HEK293 (cell line): ENCODE measurements around the gene SORT1.

ENCODE experiments used
- PRDM10 ChIP-seq: fragments of 450-650 bp; formaldehyde crosslinking; IDR thresholded peaks from 2 replicates; pipeline ENCODE4 v1.5.1; 2016; ENCODE audit warnings: missing biosample characterization, missing genetic modification characterization
- YY1 ChIP-seq: fragments of 450-650 bp; formaldehyde crosslinking; IDR thresholded peaks from 2 replicates; pipeline ENCODE4 v1.5.1; 2018; ENCODE audit warnings: missing biosample characterization, missing genetic modification characterization
- ZBTB11 ChIP-seq: fragments of 450-650 bp; formaldehyde crosslinking; conservative IDR thresholded peaks from 2 replicates; pipeline ENCODE4 v1.5.1; 2016; ENCODE audit warnings: low read depth, missing biosample characterization, missing genetic modification characterization
- ZNF23 ChIP-seq: fragments of 450-650 bp; formaldehyde crosslinking; IDR thresholded peaks from 2 replicates; pipeline ENCODE4 v1.5.1; 2016; ENCODE audit warnings: missing biosample characterization, missing genetic modification characterization, borderline replicate concordance
- ZNF394 ChIP-seq: fragments of 450-650 bp; formaldehyde crosslinking; IDR thresholded peaks from 2 replicates; pipeline ENCODE4 v1.5.1; 2016; ENCODE audit warnings: missing biosample characterization, missing genetic modification characterization, mild to moderate bottlenecking, moderate library complexity, borderline replicate concordance
- ZNF639 ChIP-seq: fragments of 450-650 bp; formaldehyde crosslinking; IDR thresholded peaks from 2 replicates; pipeline ENCODE4 v1.5.1; 2016; ENCODE audit warnings: missing biosample characterization, missing genetic modification characterization
- ZNF654 ChIP-seq: fragments of 450-650 bp; formaldehyde crosslinking; IDR thresholded peaks from 2 replicates; pipeline ENCODE4 v1.5.1; 2016; ENCODE audit warnings: low read depth, missing biosample characterization, missing genetic modification characterization
- ZNF677 ChIP-seq: fragments of 450-650 bp; IDR thresholded peaks from 2 replicates; pipeline ENCODE4 v1.5.0; 2018; ENCODE audit warnings: missing biosample characterization, mild to moderate bottlenecking, missing genetic modification characterization, moderate library complexity
- ZNF777 ChIP-seq: fragments of 450-650 bp; formaldehyde crosslinking; IDR thresholded peaks from 2 replicates; pipeline ENCODE4 v1.5.1; 2017; ENCODE audit warnings: missing biosample characterization, missing genetic modification characterization, borderline replicate concordance
- ZSCAN16 ChIP-seq: fragments of 450-650 bp; formaldehyde crosslinking; IDR thresholded peaks from 2 replicates; pipeline ENCODE4 v1.5.1; 2016; ENCODE audit warnings: missing biosample characterization, missing genetic modification characterization
- TF ChIP-seq, protein P1 (sequence below): fragments of 450-650 bp; formaldehyde crosslinking; IDR thresholded peaks from 2 replicates; pipeline ENCODE4 v1.5.1; 2016; ENCODE audit warnings: missing biosample characterization, missing genetic modification characterization

GRCh38 chr1:109381573-109381972 is 16.1 kb downstream of the SORT1 start:
- TF ChIP-seq, protein P1, sequence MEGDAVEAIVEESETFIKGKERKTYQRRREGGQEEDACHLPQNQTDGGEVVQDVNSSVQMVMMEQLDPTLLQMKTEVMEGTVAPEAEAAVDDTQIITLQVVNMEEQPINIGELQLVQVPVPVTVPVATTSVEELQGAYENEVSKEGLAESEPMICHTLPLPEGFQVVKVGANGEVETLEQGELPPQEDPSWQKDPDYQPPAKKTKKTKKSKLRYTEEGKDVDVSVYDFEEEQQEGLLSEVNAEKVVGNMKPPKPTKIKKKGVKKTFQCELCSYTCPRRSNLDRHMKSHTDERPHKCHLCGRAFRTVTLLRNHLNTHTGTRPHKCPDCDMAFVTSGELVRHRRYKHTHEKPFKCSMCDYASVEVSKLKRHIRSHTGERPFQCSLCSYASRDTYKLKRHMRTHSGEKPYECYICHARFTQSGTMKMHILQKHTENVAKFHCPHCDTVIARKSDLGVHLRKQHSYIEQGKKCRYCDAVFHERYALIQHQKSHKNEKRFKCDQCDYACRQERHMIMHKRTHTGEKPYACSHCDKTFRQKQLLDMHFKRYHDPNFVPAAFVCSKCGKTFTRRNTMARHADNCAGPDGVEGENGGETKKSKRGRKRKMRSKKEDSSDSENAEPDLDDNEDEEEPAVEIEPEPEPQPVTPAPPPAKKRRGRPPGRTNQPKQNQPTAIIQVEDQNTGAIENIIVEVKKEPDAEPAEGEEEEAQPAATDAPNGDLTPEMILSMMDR (tag by site-specific recombination): no peak
- TF ChIP-seq ZNF677 (no peak), ZNF639 (tag by site-specific recombination) (no peak), ZNF777 (tag by site-specific recombination) (no peak), ZSCAN16 (tag by site-specific recombination) (no peak), PRDM10 (no peak), ZNF654 (tag by site-specific recombination) (no peak), YY1 (tag by site-specific recombination) (no peak), ZNF23 (tag by site-specific recombination) (no peak), ZNF394 (no peak), ZBTB11 (tag by site-specific recombination) (no peak)
